ENCODE results near the gene TTC39B.

Gene TTC39B

GRCh38 chr9:15135164-15135792, 171.7 kb downstream of the TTC39B start:
- H3K4me3 Mint-ChIP-seq = peak overlapping the region; percentile 8 to 28 (median 14)
- peak; percentile 87 to 93 (median 92) for TF ChIP-seq CTCF (IDR thresholded peaks at IDR 0.05; ENCODE audit: unreplicated experiment in 3 of 3)

GRCh38 chr9:15133488-15133887, 173.5 kb downstream of the TTC39B start:
- Mint-ChIP-seq H3K9me3 (no peaks in the 10 kb centered on the region), H3K4me3 (no peak overlapping the region), H3K4me1 (peaks cover 31% of the 10 kb centered on the region), H3K27ac (peak overlapping the region in 1 of 3 experiments; percentile 3), H3K36me3 (ENCODE audit: low read depth) (no peaks in the 10 kb centered on the region), H3K27me3 (ENCODE audit: low read depth) (no peaks in the 10 kb centered on the region)
- no peak for TF ChIP-seq CTCF (IDR thresholded peaks at IDR 0.05; ENCODE audit: unreplicated experiment in 3 of 3)

More at GRCh38 chr9:15135164-15135792, 171.7 kb downstream of the TTC39B start:
- no peaks in the 10 kb centered on the region for H3K36me3 Mint-ChIP-seq (ENCODE audit: low read depth)
- H3K4me1 Mint-ChIP-seq = peaks cover 37% of the 10 kb centered on the region
- H3K9me3 Mint-ChIP-seq = no peaks in the 10 kb centered on the region
- H3K27ac Mint-ChIP-seq = peak overlapping the region; percentile 0 to 77 (median 56)
- no peaks in the 10 kb centered on the region for H3K27me3 Mint-ChIP-seq (ENCODE audit: low read depth)

- Mint-ChIP-seq H3K27ac (no peak overlapping the region), H3K27me3 (ENCODE audit: low read depth) (peaks cover 2% of the 10 kb centered on the region), H3K4me3 (no peak overlapping the region), H3K36me3 (ENCODE audit: low read depth) (no peaks in the 10 kb centered on the region), H3K9me3 (peaks cover 6% of the 10 kb centered on the region), H3K4me1 (peaks cover 41% of the 10 kb centered on the region)
- TF ChIP-seq CTCF (IDR thresholded peaks at IDR 0.05; ENCODE audit: unreplicated experiment in 3 of 3) = no peak
Observed at GRCh38 chr9:15132091-15132490, 174.9 kb downstream of the TTC39B start.

GRCh38 chr9:15131094-15131493, 175.9 kb downstream of the TTC39B start:
- Mint-ChIP-seq H3K36me3 (ENCODE audit: low read depth) (no peaks in the 10 kb centered on the region), H3K27ac (no peak overlapping the region), H3K9me3 (peaks cover 9% of the 10 kb centered on the region), H3K4me1 (peaks cover 39% of the 10 kb centered on the region), H3K27me3 (ENCODE audit: low read depth) (peaks cover 5% of the 10 kb centered on the region), H3K4me3 (no peak overlapping the region)
- TF ChIP-seq CTCF (IDR thresholded peaks at IDR 0.05; ENCODE audit: unreplicated experiment in 3 of 3) = no peak

GRCh38 chr9:15127831-15128230, 179.2 kb downstream of the TTC39B start:
- H3K36me3 Mint-ChIP-seq (ENCODE audit: low read depth) = no peaks in the 10 kb centered on the region

More at GRCh38 chr9:15127831-15128230, 179.2 kb downstream of the TTC39B start:
- H3K27ac Mint-ChIP-seq = peak overlapping the region in 1 of 3 experiments; percentile 62
- H3K4me3 Mint-ChIP-seq = no peak overlapping the region
- H3K9me3 Mint-ChIP-seq = peaks cover 9% of the 10 kb centered on the region
- H3K4me1 Mint-ChIP-seq = peaks cover 34% of the 10 kb centered on the region
- H3K27me3 Mint-ChIP-seq (ENCODE audit: low read depth) = peaks cover 5% of the 10 kb centered on the region
- TF ChIP-seq CTCF (IDR thresholded peaks at IDR 0.05; ENCODE audit: unreplicated experiment in 3 of 3) = no peak

Data from nephron (organoid).